GM12874 (cell line): ENCODE data around the gene MTA1.

Experiments
- CTCF ChIP-seq: IDR thresholded peaks from 2 replicates; pipeline ENCODE4 v1.5.1; 2011; ENCODE audit warnings: low read depth, mild to moderate bottlenecking, control low read depth, low read length, moderate library complexity; ENCODE audit not compliant: insufficient read depth

The MTA1 gene

DNA sequence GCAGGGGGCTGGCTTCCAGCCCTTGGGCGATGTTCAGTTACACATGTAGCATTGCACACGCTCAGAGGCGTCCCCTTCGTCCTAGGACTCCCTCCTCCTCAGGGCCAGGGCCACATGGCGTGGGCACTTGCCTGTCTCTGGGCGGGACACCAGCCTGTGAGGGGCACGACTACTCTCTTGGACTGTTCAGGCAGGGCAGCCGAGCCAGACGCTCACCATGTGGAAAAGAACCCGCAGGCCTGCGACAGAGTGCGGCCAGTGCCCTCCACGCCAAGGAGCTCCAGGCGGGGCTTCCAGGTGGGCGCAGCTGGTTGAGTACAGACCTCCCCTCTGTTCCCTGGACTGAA lies 20.9 kb downstream of the MTA1 start:
- no peak for TF ChIP-seq CTCF

DNA sequence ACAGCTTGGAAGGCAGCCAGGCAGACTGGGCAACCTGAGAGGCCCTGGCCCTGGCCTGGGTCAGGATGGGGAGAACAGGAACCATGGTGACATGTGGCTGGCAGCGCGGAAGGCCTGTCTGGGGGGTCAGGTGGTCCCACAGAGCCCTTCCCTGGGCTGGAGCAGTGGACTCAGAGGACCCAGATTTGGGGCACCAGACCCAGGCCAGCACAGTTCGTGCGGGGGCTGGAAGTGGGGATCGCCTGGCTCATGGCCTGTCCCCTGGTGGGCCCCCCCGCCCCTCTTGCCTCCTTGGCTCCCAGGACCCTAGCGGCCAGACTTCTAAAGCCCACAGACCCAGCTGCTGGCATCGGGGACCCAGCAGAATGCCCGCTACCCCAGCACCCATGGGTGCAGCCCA lies 21.4 kb downstream of the MTA1 start:
- TF ChIP-seq CTCF, result no peak

GRCh38 chr14:105442125-105442524 lies 22.5 kb downstream of the MTA1 start:
- TF ChIP-seq CTCF, result no peak

GRCh38 chr14:105442834-105443233 lies 23.2 kb downstream of the MTA1 start:
- TF ChIP-seq CTCF, result no peak

DNA sequence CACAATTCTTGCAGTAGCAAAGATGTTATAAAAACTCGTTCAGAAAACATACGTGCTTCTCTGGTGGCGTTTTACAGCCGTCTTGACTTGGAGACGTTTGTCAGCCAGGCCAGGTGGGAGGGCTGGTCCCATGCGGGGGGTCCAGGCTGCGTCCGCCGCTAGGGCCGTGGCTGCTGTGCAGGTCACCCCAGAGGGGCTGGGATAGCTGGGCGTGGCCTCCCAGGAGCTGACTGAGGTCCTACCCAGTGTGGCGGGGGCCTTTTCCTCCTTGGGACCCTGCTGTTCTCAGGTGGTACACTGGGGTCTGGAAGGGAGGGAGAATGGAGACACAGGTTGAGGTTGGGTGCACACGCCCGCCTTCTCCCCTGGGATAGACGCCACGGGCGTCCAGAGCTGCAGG lies 25.2 kb downstream of the MTA1 start:
- no peak for TF ChIP-seq CTCF

DNA sequence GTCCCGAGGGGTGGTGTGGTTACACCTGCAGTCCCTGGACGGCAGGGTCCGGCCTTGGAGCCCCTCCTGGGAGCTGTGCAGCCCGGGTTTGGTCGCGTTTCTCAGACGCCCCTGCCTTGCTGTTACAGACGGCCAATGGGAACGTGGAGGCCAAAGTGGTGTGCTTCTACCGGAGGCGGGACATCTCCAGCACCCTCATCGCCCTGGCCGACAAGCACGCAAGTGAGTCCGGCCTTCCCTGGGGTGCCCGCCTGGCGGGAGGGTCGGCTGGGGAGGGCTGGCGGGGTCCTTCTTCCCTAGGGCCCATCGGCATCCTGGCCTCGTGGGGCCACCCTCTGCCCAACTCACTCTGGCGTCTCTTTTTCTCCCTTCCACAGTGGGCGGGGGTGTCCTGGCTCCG lies 25.7 kb downstream of the MTA1 start:
- TF ChIP-seq CTCF, result no peak

DNA sequence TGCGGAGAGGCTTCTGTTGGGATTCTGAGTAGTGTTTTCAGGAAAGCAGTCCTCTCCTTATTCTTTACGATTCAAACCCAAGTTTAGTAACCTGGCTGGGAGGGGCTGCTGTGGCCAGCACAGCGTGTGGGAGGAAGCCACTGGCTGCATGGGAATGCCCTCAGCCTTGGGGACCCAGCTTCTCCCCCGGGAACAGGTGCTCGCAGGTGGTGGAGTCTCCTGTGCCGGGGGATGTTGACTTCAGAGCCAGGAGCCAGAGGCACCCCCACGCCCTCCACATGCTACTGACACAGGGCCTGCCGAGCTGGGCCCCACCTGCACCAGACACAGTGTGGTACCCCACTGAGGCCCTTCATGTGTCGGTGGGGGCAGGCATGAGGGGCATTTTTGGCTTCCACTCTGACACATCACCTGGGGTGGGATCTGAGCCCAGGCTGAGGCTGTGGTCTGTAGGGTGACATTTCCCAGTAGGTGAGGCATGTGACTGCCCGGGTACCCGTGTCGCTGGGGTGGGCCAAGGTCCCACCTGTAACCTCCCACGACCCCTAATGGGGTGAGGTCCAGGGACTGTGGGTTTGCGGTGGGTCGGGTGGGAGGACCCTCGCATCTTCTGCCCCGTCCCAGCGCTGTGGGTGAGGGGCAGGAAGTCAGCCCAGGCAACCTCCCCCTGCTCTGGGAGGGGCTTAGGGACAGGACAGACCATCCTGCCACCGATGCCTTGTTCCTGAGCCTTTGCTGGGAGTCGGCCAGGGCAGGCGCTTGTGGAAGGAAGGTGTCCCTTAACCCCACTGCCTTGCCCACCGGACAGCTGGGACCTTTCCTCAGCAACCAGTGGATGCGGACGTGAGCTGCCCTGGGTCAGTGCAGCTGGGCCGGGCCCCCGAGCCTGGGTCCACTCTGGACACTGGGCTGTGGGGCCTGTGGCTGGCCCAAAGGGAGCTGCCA lies 26.5 kb downstream of the MTA1 start:
- no peak for TF ChIP-seq CTCF
